ENCODE results near the gene TSEN54. TPM values are rescaled to one million over a fixed set of nuclear protein-coding genes. Genes with fewer than 3 reads are reported as not detected.

Gene TSEN54
- total RNA-seq, 2 experiments from 2014 or later = 73.3 to 78.7 TPM

DNA sequence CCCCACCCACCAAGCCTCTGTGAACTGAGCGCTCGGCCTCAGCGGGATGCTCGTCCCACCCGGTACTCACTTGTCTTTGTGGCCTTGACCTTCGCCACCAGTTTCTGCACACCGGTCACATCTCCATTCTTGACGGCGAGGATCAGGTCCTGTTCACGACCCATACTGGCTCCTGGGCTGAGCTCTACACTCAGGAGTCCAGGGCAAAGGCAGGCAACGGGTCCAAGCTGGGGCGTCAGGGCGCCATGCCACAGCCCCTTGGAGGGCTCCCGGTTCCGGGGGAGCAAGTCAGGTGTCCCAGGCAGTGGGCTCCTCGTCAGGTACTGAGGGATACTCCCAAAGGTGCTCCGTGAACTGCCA, 2.7 kb upstream of the TSEN54 start:
- Mint-ChIP-seq H3K36me3 (ENCODE audit: low read depth) (peaks cover 12% of the 10 kb centered on the region), H3K27ac (no peak overlapping the region), H3K9me3 (no peaks in the 10 kb centered on the region), H3K27me3 (no peaks in the 10 kb centered on the region), H3K4me1 (ENCODE audit: low read depth) (peaks cover 17% of the 10 kb centered on the region), H3K4me3 (peak overlapping the region; percentile 34)
- Histone ChIP-seq H3K4me1 (ENCODE audit: insufficient read depth, low read length) (peaks cover 36% of the 10 kb centered on the region), H3K27me3 (ENCODE audit: control insufficient read depth in 1 of 2, insufficient read depth in 2 of 2, low read length in 2 of 2) (peaks cover 9 to 10% of the 10 kb centered on the region in 2 experiments), H3K36me3 (ENCODE audit: insufficient read depth, low read length) (no peaks in the 10 kb centered on the region), H3K27ac (ENCODE audit: low read depth in 1 of 2, low read length in 2 of 2) (no peak overlapping the region), H3K4me3 (ENCODE audit: low read length) (no peak overlapping the region), H3K9me3 (ENCODE audit: control insufficient read depth in 1 of 2, insufficient read depth in 1 of 2, low read length in 2 of 2) (peaks cover 0 to 4% of the 10 kb centered on the region in 2 experiments)
- CTCF ChIA-PET = no interaction called here
- DNase-seq (no peak), ATAC-seq (ENCODE audit: poor library complexity) (no peak)
- intact Hi-C loops (cut with DNase I, micrococcal nuclease) = no loop called here
- POLR2A ChIA-PET = interaction anchor here (1.3 kb wide), 1 partner anchor 12 kb away, joined by 4 read pairs; the partner anchor contains the start of gene LLGL2
- no peak for TF ChIP-seq CTCF (IDR thresholded peaks at IDR 0.05)

DNA sequence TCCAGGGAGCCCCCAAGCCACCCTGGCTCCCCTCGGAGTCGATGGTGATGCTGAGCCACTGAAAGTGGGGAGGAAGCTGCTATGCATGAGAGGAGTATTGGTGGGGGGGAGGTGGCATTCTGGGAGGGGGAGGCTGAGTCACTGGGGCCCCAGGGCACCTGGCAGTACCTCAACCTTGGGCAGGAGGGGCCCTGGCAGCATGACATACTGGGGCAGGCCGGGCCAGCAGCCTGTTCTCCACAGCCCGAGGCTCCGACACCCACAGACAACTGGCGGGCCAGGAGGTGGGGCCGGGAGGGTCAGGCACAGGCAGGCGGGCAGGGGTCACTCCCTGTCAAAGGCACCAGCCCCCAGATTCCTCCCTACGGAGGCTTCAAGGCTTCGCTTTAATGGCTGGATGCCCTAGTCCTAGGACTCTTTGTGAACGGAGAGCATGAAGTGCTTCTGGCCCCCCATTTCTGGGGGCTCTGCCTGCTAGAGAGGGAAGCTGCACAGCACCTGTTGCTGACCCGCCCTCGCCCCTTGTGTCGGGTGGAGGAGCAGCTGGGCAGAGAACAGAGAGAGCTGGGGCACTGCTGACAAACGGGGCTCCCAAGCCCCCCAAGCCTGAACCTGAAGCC, 1.9 kb upstream of the TSEN54 start:
- Histone ChIP-seq H3K36me3 (ENCODE audit: insufficient read depth, low read length) (peaks cover 6% of the 10 kb centered on the region), H3K4me3 (ENCODE audit: low read length) (no peak overlapping the region), H3K9me3 (ENCODE audit: control insufficient read depth in 1 of 2, insufficient read depth in 1 of 2, low read length in 2 of 2) (peaks cover 0 to 4% of the 10 kb centered on the region in 2 experiments), H3K4me1 (ENCODE audit: insufficient read depth, low read length) (peaks cover 44% of the 10 kb centered on the region), H3K27ac (ENCODE audit: low read depth in 1 of 2, low read length in 2 of 2) (no peak overlapping the region), H3K27me3 (ENCODE audit: control insufficient read depth in 1 of 2, insufficient read depth in 2 of 2, low read length in 2 of 2) (peaks cover 9 to 10% of the 10 kb centered on the region in 2 experiments)
- Mint-ChIP-seq H3K36me3 (ENCODE audit: low read depth) (peaks cover 19% of the 10 kb centered on the region), H3K4me3 (peak overlapping the region; percentile 51), H3K4me1 (ENCODE audit: low read depth) (peaks cover 24% of the 10 kb centered on the region), H3K27me3 (no peaks in the 10 kb centered on the region), H3K9me3 (no peaks in the 10 kb centered on the region), H3K27ac (no peak overlapping the region)
- DNase-seq (no peak), ATAC-seq (ENCODE audit: poor library complexity) (no peak)
- no peak for TF ChIP-seq CTCF (IDR thresholded peaks at IDR 0.05)
- CTCF ChIA-PET = interaction anchor here (0.9 kb wide), 1 partner anchor 61 kb away, joined by 4 read pairs; no protein-coding TSS in a partner anchor
- POLR2A ChIA-PET = interaction anchor here (1.0 to 1.3 kb wide), 2 partner anchors 11 to 58 kb away, joined by 3 to 4 read pairs; partner anchors contain the start of genes LLGL2 and TMEM94
- intact Hi-C loops (cut with DNase I, micrococcal nuclease) = loop anchor here in 1 of 2 experiments (2.0 kb wide), 3 partner anchors 58 to 88 kb away; partner anchors contain the start of gene TMEM94

DNA sequence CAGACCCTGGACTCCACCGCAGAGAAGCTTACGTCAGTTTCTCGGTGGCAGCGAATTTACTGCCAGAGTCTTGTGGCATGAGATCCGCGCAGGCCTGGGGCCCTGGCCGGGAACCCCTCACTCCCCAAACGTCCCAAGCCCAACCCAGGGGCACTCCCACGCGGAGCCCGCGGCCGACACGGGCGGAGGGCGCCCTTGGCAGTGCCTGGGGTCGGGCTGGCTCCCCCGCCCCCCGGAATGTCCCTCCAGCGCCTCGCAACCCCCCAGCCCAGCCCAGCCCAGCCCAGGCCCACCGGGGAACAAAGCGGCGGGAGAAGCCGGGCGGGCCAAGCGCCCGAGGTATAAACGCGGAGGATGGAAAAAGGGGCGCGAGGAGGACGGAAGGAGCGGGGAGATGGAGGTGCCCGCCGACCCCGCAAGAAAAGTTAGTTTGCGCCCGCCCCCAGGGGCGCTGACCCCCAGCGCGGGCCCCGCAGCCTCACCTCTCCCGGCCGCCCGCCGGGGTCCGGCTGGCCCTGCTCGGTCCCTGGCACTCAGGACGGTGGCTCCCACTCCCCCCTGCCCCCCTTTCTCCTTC, 1.3 kb upstream of the TSEN54 start:
- POLR2A ChIA-PET = interaction anchor here (1.0 kb wide), 1 partner anchor 59 kb away, joined by 3 read pairs; the partner anchor contains the start of gene TMEM94
- Mint-ChIP-seq H3K27me3 (no peaks in the 10 kb centered on the region), H3K4me3 (peak overlapping the region; percentile 51), H3K27ac (no peak overlapping the region), H3K9me3 (no peaks in the 10 kb centered on the region), H3K4me1 (ENCODE audit: low read depth) (peaks cover 27% of the 10 kb centered on the region), H3K36me3 (ENCODE audit: low read depth) (peaks cover 23% of the 10 kb centered on the region)
- peaks cover 9 to 10% of the 10 kb centered on the region in 2 experiments for H3K27me3 ChIP-seq (ENCODE audit: control insufficient read depth in 1 of 2, insufficient read depth in 2 of 2, low read length in 2 of 2)
- no peak for ATAC-seq (ENCODE audit: poor library complexity)
- no peak for TF ChIP-seq CTCF (IDR thresholded peaks at IDR 0.05)
- H3K27ac ChIP-seq (ENCODE audit: low read depth in 1 of 2, low read length in 2 of 2) = no peak overlapping the region
- peak overlapping the region; percentile 80 for H3K4me3 ChIP-seq (ENCODE audit: low read length)
- peaks cover 44% of the 10 kb centered on the region for H3K4me1 ChIP-seq (ENCODE audit: insufficient read depth, low read length)
- intact Hi-C loops (cut with DNase I, micrococcal nuclease) = loop anchor here (1.0 to 2.0 kb wide), 4 partner anchors 58 to 89 kb away; partner anchors contain the start of gene TMEM94 (in 1 of the 2)
- peaks cover 11% of the 10 kb centered on the region for H3K36me3 ChIP-seq (ENCODE audit: insufficient read depth, low read length)
- CTCF ChIA-PET = interaction anchor here (0.9 to 2.1 kb wide), 3 partner anchors 10 to 62 kb away, joined by 4 to 26 read pairs (median 11); partner anchors contain the start of gene LLGL2
- no peak for DNase-seq
- H3K9me3 ChIP-seq (ENCODE audit: control insufficient read depth in 1 of 2, insufficient read depth in 1 of 2, low read length in 2 of 2) = peaks cover 0 to 4% of the 10 kb centered on the region in 2 experiments

Measured in CD4-positive, alpha-beta T cell (primary cell).